GM19468 (cell line): ENCODE measurements around the gene LDLRAD3.

Experiments
- ATAC-seq: cut with Tn5 transposase; IDR thresholded peaks from one replicate; pipeline ENCODE4 v1.9.1; 2021; ENCODE audit warnings: mild to moderate bottlenecking, moderate library complexity, moderate number of reproducible peaks; ENCODE audit not compliant: unreplicated experiment; ENCODE audit errors: extremely low read depth

LDLRAD3 gene

GRCh38 chr11:36066891-36067290 is 123.0 kb downstream of the LDLRAD3 start:
- no peak for ATAC-seq

- no peak for ATAC-seq
These were observed 125.8 kb downstream of the LDLRAD3 start for GRCh38 chr11:36069576-36070212.

- ATAC-seq, result no peak
These were observed 126.5 kb downstream of the LDLRAD3 start for GRCh38 chr11:36070213-36070953.

GRCh38 chr11:36070954-36071330 is 127.1 kb downstream of the LDLRAD3 start:
- ATAC-seq, result no peak

GRCh38 chr11:36071917-36072500 is 128.1 kb downstream of the LDLRAD3 start:
- no peak for ATAC-seq

- no peak for ATAC-seq
These were observed 129.7 kb downstream of the LDLRAD3 start for GRCh38 chr11:36073411-36074203.

- no peak for ATAC-seq
These were observed 131.1 kb downstream of the LDLRAD3 start for GRCh38 chr11:36074941-36075431.

- ATAC-seq, result no peak
These were observed 133.5 kb downstream of the LDLRAD3 start for GRCh38 chr11:36077368-36077767.

GRCh38 chr11:36077886-36078685 is 134.2 kb downstream of the LDLRAD3 start:
- ATAC-seq, result no peak

- ATAC-seq, result no peak
These were observed 134.8 kb downstream of the LDLRAD3 start for GRCh38 chr11:36078686-36079055.

GRCh38 chr11:36079878-36080675 is 136.2 kb downstream of the LDLRAD3 start:
- no peak for ATAC-seq

GRCh38 chr11:36081274-36081945 is 137.5 kb downstream of the LDLRAD3 start:
- no peak for ATAC-seq

- ATAC-seq, result no peak
These were observed 142.5 kb downstream of the LDLRAD3 start for GRCh38 chr11:36086366-36086765.

GRCh38 chr11:36088266-36088972 is 144.6 kb downstream of the LDLRAD3 start:
- ATAC-seq, result no peak

- no peak for ATAC-seq
These were observed 146.1 kb downstream of the LDLRAD3 start for GRCh38 chr11:36089920-36090319.

- ATAC-seq, result no peak
These were observed 146.7 kb downstream of the LDLRAD3 start for GRCh38 chr11:36090356-36091109.

GRCh38 chr11:36091256-36091811 is 147.5 kb downstream of the LDLRAD3 start:
- no peak for ATAC-seq
